K562 (cell line): Measurements from ENCODE around the gene MMP17. TPM values are rescaled to one million over a fixed set of nuclear protein-coding genes. Genes with fewer than 3 reads are reported as not detected.

Experiments
- ATAC-seq: fragments of 200-7000 bp; cut with Tn5 transposase; 3 replicates; pipeline ENCODE4 v1.9.1; 2020; ENCODE audit warnings: moderate library complexity
- BruUV-seq: library from RNA; stranded (reverse); fragments of 400-500 nt; replicated peaks from 2 replicates; lab custom pipeline; 2021; lab: Mats Ljungman, UMichigan
- CTCF ChIA-PET: fragments of 300-600 bp; formaldehyde crosslinking; extraction: SDS; loops from one replicate; lab custom pipeline; 2021; ENCODE audit warnings: low intra/inter-chr PET ratio; lab: Yijun Ruan, JAX
- POLR2A ChIA-PET: fragments of 300-600, 350-650 bp; sonication (Branson Sonifier 250); formaldehyde crosslinking; extraction: SDS; loops from one replicate; lab custom pipeline; 2021; ENCODE audit warnings: antibody characterized with exemption, inconsistent platforms; lab: Yijun Ruan, JAX
- DNase-seq, 4 experiments: peaks; one replicate each; pipeline versions ENCODE4 v3.0.0 to v3.0.0-alpha.2; 2011 to 2018; ENCODE audit warnings: low spot score in 3 of 4, mixed read lengths in 3 of 4; ENCODE audit errors: extremely low read depth in 1 of 4
- FAIRE-seq: peaks from 2 replicates; lab custom pipeline; 2011; peaks lifted over from hg19 to GRCh38; lab: Jason Lieb, UNC
- H2AFZ ChIP-seq: 2 replicates; pipeline ENCODE4 v1.6.0; 2011; ENCODE audit warnings: low read depth, low read length, control low read depth, inconsistent platforms
- H3K27ac ChIP-seq: fragments of 200-600 bp; 3 replicates; pipeline ENCODE4 v1.8.0; 2011; ENCODE audit warnings: low read depth, mild to moderate bottlenecking, control low read depth, inconsistent platforms, low read length, moderate library complexity, mixed read lengths; ENCODE audit errors: extremely low read depth
- H3K27me3 ChIP-seq, 2 experiments: fragments of 300-600 bp in 1 of 2; 2 replicates in 1 of 2; 3 replicates in 1 of 2; pipeline versions ENCODE4 v1.6.0 to v1.8.0; 2011; ENCODE audit warnings: inconsistent platforms in 2 of 2, low read length in 2 of 2, mild to moderate bottlenecking in 1 of 2, mixed read lengths in 1 of 2, moderate library complexity in 1 of 2; ENCODE audit not compliant: control insufficient read depth in 2 of 2, insufficient read depth in 2 of 2
- H3K36me3 ChIP-seq: fragments of 300-600 bp; 3 replicates; pipeline ENCODE4 v1.8.0; 2011; ENCODE audit warnings: mild to moderate bottlenecking, low read length, inconsistent platforms; ENCODE audit not compliant: control insufficient read depth, insufficient read depth
- H3K4me1 ChIP-seq, 2 experiments: fragments of 200-600 bp in 1 of 2; replicated peaks in 1 of 2; 2 replicates in 1 of 2; 3 replicates in 1 of 2; pipeline versions ENCODE4 v1.5.1 to v1.8.0; 2011; ENCODE audit warnings: inconsistent platforms in 2 of 2, low read length in 2 of 2, mild to moderate bottlenecking in 1 of 2, mixed read lengths in 1 of 2, moderate library complexity in 1 of 2; ENCODE audit not compliant: control insufficient read depth in 2 of 2, insufficient read depth in 2 of 2
- H3K4me2 ChIP-seq: 2 replicates; pipeline ENCODE4 v1.6.1; 2011; ENCODE audit warnings: low read length, control low read depth, inconsistent platforms, mixed read lengths; ENCODE audit not compliant: insufficient read depth
- H3K4me3 ChIP-seq: fragments of 200-600 bp; sonication (generic), shearing (Covaris generic); 2 replicates; pipeline ENCODE4 v1.5.1; 2016; ENCODE audit warnings: control low read depth, inconsistent platforms
- H3K79me2 ChIP-seq: fragments of 200-600 bp; 3 replicates; pipeline ENCODE4 v1.8.0; 2011; ENCODE audit warnings: low read length, inconsistent platforms; ENCODE audit not compliant: control insufficient read depth, insufficient read depth
- H3K9ac ChIP-seq, 2 experiments: 2 replicates each; pipeline versions ENCODE4 v1.6.0 to v1.6.1; 2011; ENCODE audit warnings: low read depth in 2 of 2, low read length in 2 of 2, control low read depth in 1 of 2, inconsistent platforms in 1 of 2, mild to moderate bottlenecking in 1 of 2, mixed read lengths in 1 of 2; ENCODE audit not compliant: insufficient read depth in 1 of 2
- H3K9me1 ChIP-seq: one replicate; pipeline ENCODE4 v1.6.0; 2011; ENCODE audit warnings: inconsistent platforms, mild to moderate bottlenecking, low read length, moderate library complexity; ENCODE audit not compliant: control insufficient read depth, insufficient read depth
- H3K9me3 ChIP-seq: replicated peaks from 2 replicates; pipeline ENCODE4 v1.5.1; 2011; ENCODE audit warnings: low read depth, low read length, inconsistent platforms; ENCODE audit not compliant: control insufficient read depth, insufficient read depth
- H4K20me1 ChIP-seq: replicated peaks from 2 replicates; pipeline ENCODE4 v1.6.1; 2011; ENCODE audit warnings: low read length, inconsistent platforms, mixed read lengths; ENCODE audit not compliant: control insufficient read depth, insufficient read depth
- ADNP ChIP-seq: fragments of 200-800 bp; sonication (Bioruptor generic); IDR thresholded peaks from 2 replicates; pipeline ENCODE4 v1.6.1; 2016; ENCODE audit warnings: missing genetic modification characterization, missing compliant biosample characterization
- CSDE1 ChIP-seq, 2 experiments: fragments of 450-650 bp; IDR thresholded peaks; 2 replicates each; pipeline ENCODE4 v1.6.1; 2016; ENCODE audit warnings: mild to moderate bottlenecking in 1 of 2
- CTCF ChIP-seq, 3 experiments: IDR thresholded peaks in 2 of 3; conservative IDR thresholded peaks in 1 of 3; 2 replicates each; pipeline ENCODE4 v1.5.1; 2011 to 2012; ENCODE audit warnings: low read length in 3 of 3, mild to moderate bottlenecking in 3 of 3, control low read depth in 2 of 3, improper control_type of control experiment in 1 of 3, inconsistent platforms in 1 of 3, low read depth in 1 of 3, mixed read lengths in 1 of 3, moderate library complexity in 1 of 3; ENCODE audit not compliant: insufficient read depth in 2 of 3
- EP400 ChIP-seq: fragments of 450-650 bp; IDR thresholded peaks from 2 replicates; pipeline ENCODE4 v1.6.1; 2017; ENCODE audit warnings: antibody characterized with exemption, mild to moderate bottlenecking, moderate library complexity
- GABPB1 ChIP-seq: sonication (generic); formaldehyde crosslinking; IDR thresholded peaks from 2 replicates; pipeline ENCODE4 v1.8.0; 2022; ENCODE audit warnings: mild to moderate bottlenecking, missing genetic modification reagents
- GMEB1 ChIP-seq: fragments of 250-450 bp; sonication (Bioruptor Pico); IDR thresholded peaks from 2 replicates; pipeline ENCODE4 v1.4.0; 2020; ENCODE audit warnings: mild to moderate bottlenecking
- KHSRP ChIP-seq: fragments of 450-650 bp; IDR thresholded peaks from 2 replicates; pipeline ENCODE4 v1.6.1; 2017
- RBM22 ChIP-seq: fragments of 200-400 bp; formaldehyde crosslinking; IDR thresholded peaks from 2 replicates; pipeline ENCODE4 v1.6.1; 2018; ENCODE audit warnings: low read length, low read depth; ENCODE audit not compliant: poor library complexity, severe bottlenecking
- SIN3A ChIP-seq, 2 experiments: fragments of 150-350 bp in 1 of 2; IDR thresholded peaks; 2 replicates each; pipeline ENCODE4 v1.6.1; 2011 to 2016; ENCODE audit warnings: borderline replicate concordance in 2 of 2, low read depth in 2 of 2, low read length in 2 of 2, mild to moderate bottlenecking in 2 of 2, moderate library complexity in 2 of 2; ENCODE audit not compliant: control insufficient read depth in 1 of 2
- SMAD3 ChIP-seq: fragments of 450-650 bp; formaldehyde crosslinking; conservative IDR thresholded peaks from 2 replicates; pipeline ENCODE4 v1.4.0; 2020; ENCODE audit warnings: mild to moderate bottlenecking
- SMARCA5 ChIP-seq: fragments of 450-650 bp; IDR thresholded peaks from 2 replicates; pipeline ENCODE4 v1.6.1; 2016
- TARDBP ChIP-seq: fragments of 450-650 bp; IDR thresholded peaks from 2 replicates; pipeline ENCODE4 v1.6.1; 2016
- TCF7 ChIP-seq: sonication (generic); IDR thresholded peaks from 2 replicates; pipeline ENCODE4 v1.6.1; 2016; ENCODE audit warnings: antibody characterized with exemption, borderline replicate concordance
- ZBTB33 ChIP-seq: sonication (generic); formaldehyde crosslinking; IDR thresholded peaks from 2 replicates; pipeline ENCODE4 v1.8.1; 2023; ENCODE audit warnings: mild to moderate bottlenecking, missing genetic modification reagents
- WGBS: fragments of 100-300 bp; shearing (Covaris generic); methylation state at CpG from one replicate; pipeline ENCODE4 v1.1.6; 2016; ENCODE audit warnings: low coverage, mixed read lengths; ENCODE audit not compliant: insufficient coverage; ENCODE audit errors: missing lambda C conversion rate; 5-methylcytosine and 5-hydroxymethylcytosine counted together
- in situ Hi-C: fragments of 300-500 bp; cut with MboI; formaldehyde crosslinking; loops from 4 replicates; pipeline ENCODE4 v1.15.0; 2018; ENCODE audit warnings: inconsistent platforms, mixed read lengths
- intact Hi-C: fragments of 100-400 bp; cut with micrococcal nuclease; formaldehyde crosslinking; loops from 2 replicates; pipeline ENCODE4 v1.14.2; 2022
- polyA plus RNA-seq, 8 experiments: library from polyadenylated mRNA; depleted of rRNA in 4 of 8; stranded (reverse) in 5 of 8; unstranded in 3 of 8; fragments of >200 nt; fragmentation: Nextera tagmentation in 2 of 8; fragmentation: Illumina TruSeq in 1 of 8; extraction: Ambion mirVana in 2 of 8; extraction: Trizol in 1 of 8; gene quantifications; 2 replicates each; pipeline versions ENCODE4 v1.2.1 to v1.2.3, GENCODE V29; 2011 to 2014; ENCODE audit warnings: inconsistent platforms in 1 of 8, missing spikeins in 1 of 8
- total RNA-seq, 7 experiments: library from RNA; depleted of rRNA in 6 of 7; stranded (reverse); fragments of >200 nt in 6 of 7; fragmentation: Illumina TruSeq in 2 of 7; extraction: Trizol in 2 of 7; gene quantifications; 2 replicates each; pipeline versions ENCODE4 v1.2.1 to v1.2.3, GENCODE V29; 2011 to 2021; ENCODE audit warnings: low replicate concordance in 1 of 7

Gene MMP17
- total and polyA plus RNA-seq, 9 of the 15 experiments (the other 6 are each of a cell fraction or from before 2014, with no cell fraction given) = 1.1 to 21.2 (median 17.1) TPM; not detected in 2

- TF ChIP-seq EP400 (no peak), KHSRP (no peak), GMEB1 (CRISPR knock-in tag) (no peak), SMARCA5 (0 out of 2 replicates have a peak, but pooled peaks have one; percentile 12), GABPB1 (no peak), ADNP (tag) (peak; percentile 80)
Observed at GRCh38 chr12:131833288-131833895, 5.2 kb downstream of the MMP17 start (continued).

GRCh38 chr12:131833896-131834641 lies 5.9 kb downstream of the MMP17 start:
- Histone ChIP-seq H3K9ac (no peak overlapping the region), H2AFZ (no peak overlapping the region), H3K9me3 (no peaks in the 10 kb centered on the region), H3K4me2 (no peak overlapping the region), H3K36me3 (no peaks in the 10 kb centered on the region), H3K27me3 (no peaks in the 10 kb centered on the region), H4K20me1 (peaks cover 23% of the 10 kb centered on the region; the same call in 1 of the 2 replicates), H3K4me1 (peaks cover 12 to 74% of the 10 kb centered on the region in 2 experiments; a peak in 4 of 5 replicates), H3K27ac (no peak overlapping the region), H3K79me2 (peaks cover 17% of the 10 kb centered on the region), H3K4me3 (no peak overlapping the region), H3K9me1 (no peaks in the 10 kb centered on the region)
- BruUV-seq = no TSS peak
- CTCF ChIA-PET = no interaction called here
- no peak for ATAC-seq
- FAIRE-seq = peak; percentile 83
- 61% methylated on average over 8 of the region's 23 CpGs for WGBS
- intact Hi-C loops = loop anchor here (5.0 to 10.0 kb wide), 3 partner anchors 217 to 1069 kb away; no protein-coding TSS in a partner anchor
- peak in 2 of 4 experiments; percentile 30 to 53 for DNase-seq
- in situ Hi-C loops = loop anchor here (10.0 kb wide), 1 partner anchor 729 kb away; no protein-coding TSS in a partner anchor
- POLR2A ChIA-PET = interaction anchor here (0.6 kb wide), 1 partner anchor 1746 kb away, joined by 3 read pairs; no protein-coding TSS in a partner anchor
- 0 out of 4 replicates have a peak, but pooled peaks of 1 of the 2 experiments have one; percentile 31 for TF ChIP-seq CSDE1 (IDR thresholded peaks at IDR 0.05)
- TF ChIP-seq SMAD3 (CRISPR knock-in tag) = no peak
- TF ChIP-seq ZBTB33 = peak; percentile 90
- peak; percentile 43 for TF ChIP-seq RBM22
- no peak for TF ChIP-seq TARDBP
- TF ChIP-seq SIN3A (IDR thresholded peaks at IDR 0.05; ENCODE audit: borderline replicate concordance in 2 of 2, control insufficient read depth in 1 of 2, low read depth in 2 of 2, low read length in 2 of 2) = no peak
- peak; percentile 52 to 64 (median 58); a peak in 5 of 6 replicates for TF ChIP-seq CTCF (IDR thresholded peaks at IDR 0.05 in 2 of 3, conservative IDR thresholded peaks at IDR 0.05 in 1 of 3; ENCODE audit: insufficient read depth in 2 of 3, low read depth in 1 of 3, low read length in 3 of 3)
- no peak for TF ChIP-seq TCF7
